H1 (cell line): ENCODE measurements around the gene TEAD3.

Source experiments
- EP300 ChIP-seq, 2 experiments: IDR thresholded peaks; 1 replicate in 1 of 2; 2 replicates in 1 of 2; pipeline ENCODE4 v1.6.1; 2011 to 2012; ENCODE audit warnings: low read depth in 2 of 2, low read length in 2 of 2, mild to moderate bottlenecking in 2 of 2, borderline replicate concordance in 1 of 2, inconsistent platforms in 1 of 2, moderate library complexity in 1 of 2
- JUND ChIP-seq: IDR thresholded peaks from 2 replicates; pipeline ENCODE4 v1.6.1; 2011; ENCODE audit warnings: mild to moderate bottlenecking, improper control_type of control experiment, low read length
- POLR2A ChIP-seq, 2 experiments: IDR thresholded peaks; 1 replicate in 1 of 2; 2 replicates in 1 of 2; pipeline ENCODE4 v1.6.1; 2011; ENCODE audit warnings: low read depth in 2 of 2, low read length in 2 of 2, mild to moderate bottlenecking in 2 of 2; ENCODE audit errors: control extremely low read depth in 1 of 2
- RAD21 ChIP-seq, 2 experiments: IDR thresholded peaks in 1 of 2; conservative IDR thresholded peaks in 1 of 2; 2 replicates each; pipeline ENCODE4 v1.6.1; 2011; ENCODE audit warnings: low read depth in 2 of 2, low read length in 2 of 2, improper control_type of control experiment in 1 of 2, inconsistent platforms in 1 of 2, mild to moderate bottlenecking in 1 of 2, moderate library complexity in 1 of 2
- SAP30 ChIP-seq: fragments of 300-600 bp; sonication (generic); IDR thresholded peaks from 2 replicates; pipeline ENCODE4 v1.7.1; 2012; ENCODE audit warnings: low read length, moderate library complexity, mild to moderate bottlenecking, inconsistent platforms; ENCODE audit not compliant: insufficient read depth, insufficient replicate concordance
- YY1 ChIP-seq: IDR thresholded peaks from 2 replicates; pipeline ENCODE4 v1.6.1; 2011; ENCODE audit warnings: low read depth, mild to moderate bottlenecking, low read length
- TF ChIP-seq, protein P1 (sequence below), 3 experiments: IDR thresholded peaks; 1 replicate in 2 of 3; 2 replicates in 1 of 3; pipeline versions ENCODE4 v1.5.1 to v1.6.1; 2011; ENCODE audit warnings: low read length in 3 of 3, mild to moderate bottlenecking in 3 of 3, inconsistent platforms in 2 of 3, low read depth in 1 of 3, moderate library complexity in 1 of 3; ENCODE audit not compliant: insufficient read depth in 1 of 3; ENCODE audit errors: control extremely low read depth in 1 of 3
- TF ChIP-seq, protein P2 (sequence below): IDR thresholded peaks from 2 replicates; pipeline ENCODE4 v1.6.1; 2012; ENCODE audit warnings: inconsistent platforms

DNA sequence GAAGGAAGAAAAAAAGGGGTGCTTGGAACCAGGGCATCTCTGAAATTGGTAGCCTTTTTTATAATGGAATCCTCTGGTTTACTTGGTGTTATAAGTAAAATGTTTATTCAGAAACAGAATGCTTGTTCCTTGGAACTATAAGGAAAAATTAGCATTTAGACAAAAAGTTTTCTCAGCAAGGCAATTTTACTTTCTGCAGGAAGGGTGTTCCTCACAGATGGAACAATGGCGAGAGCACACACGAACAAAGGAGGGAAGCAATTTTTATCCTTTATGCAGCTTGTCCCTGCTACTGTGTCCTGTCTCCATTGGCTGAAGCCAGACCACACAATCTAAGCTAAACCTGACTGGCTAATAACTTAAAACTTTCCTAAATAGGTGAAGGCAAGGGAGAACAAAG is 67.4 kb downstream of the TEAD3 start:
- TF ChIP-seq EP300 (IDR thresholded peaks at IDR 0.05; ENCODE audit: borderline replicate concordance in 1 of 2, low read depth in 2 of 2, low read length in 2 of 2) (no peak), POLR2A (IDR thresholded peaks at IDR 0.05; ENCODE audit: control extremely low read depth in 1 of 2, low read depth in 2 of 2, low read length in 2 of 2) (no peak), YY1 (no peak), RAD21 (IDR thresholded peaks at IDR 0.05 in 1 of 2, conservative IDR thresholded peaks at IDR 0.05 in 1 of 2; ENCODE audit: low read depth in 2 of 2, low read length in 2 of 2) (no peak), SAP30 (no peak), JUND (no peak)
- TF ChIP-seq, protein P1, sequence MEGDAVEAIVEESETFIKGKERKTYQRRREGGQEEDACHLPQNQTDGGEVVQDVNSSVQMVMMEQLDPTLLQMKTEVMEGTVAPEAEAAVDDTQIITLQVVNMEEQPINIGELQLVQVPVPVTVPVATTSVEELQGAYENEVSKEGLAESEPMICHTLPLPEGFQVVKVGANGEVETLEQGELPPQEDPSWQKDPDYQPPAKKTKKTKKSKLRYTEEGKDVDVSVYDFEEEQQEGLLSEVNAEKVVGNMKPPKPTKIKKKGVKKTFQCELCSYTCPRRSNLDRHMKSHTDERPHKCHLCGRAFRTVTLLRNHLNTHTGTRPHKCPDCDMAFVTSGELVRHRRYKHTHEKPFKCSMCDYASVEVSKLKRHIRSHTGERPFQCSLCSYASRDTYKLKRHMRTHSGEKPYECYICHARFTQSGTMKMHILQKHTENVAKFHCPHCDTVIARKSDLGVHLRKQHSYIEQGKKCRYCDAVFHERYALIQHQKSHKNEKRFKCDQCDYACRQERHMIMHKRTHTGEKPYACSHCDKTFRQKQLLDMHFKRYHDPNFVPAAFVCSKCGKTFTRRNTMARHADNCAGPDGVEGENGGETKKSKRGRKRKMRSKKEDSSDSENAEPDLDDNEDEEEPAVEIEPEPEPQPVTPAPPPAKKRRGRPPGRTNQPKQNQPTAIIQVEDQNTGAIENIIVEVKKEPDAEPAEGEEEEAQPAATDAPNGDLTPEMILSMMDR (IDR thresholded peaks at IDR 0.05; ENCODE audit: control extremely low read depth in 1 of 3, insufficient read depth in 1 of 3, low read depth in 1 of 3, low read length in 3 of 3), result no peak
- TF ChIP-seq, protein P2, sequence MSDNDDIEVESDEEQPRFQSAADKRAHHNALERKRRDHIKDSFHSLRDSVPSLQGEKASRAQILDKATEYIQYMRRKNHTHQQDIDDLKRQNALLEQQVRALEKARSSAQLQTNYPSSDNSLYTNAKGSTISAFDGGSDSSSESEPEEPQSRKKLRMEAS, result no peak
